GDM1 (cell line): ENCODE measurements around the gene CRMP1.

Experiments used
- DNase-seq: peaks from one replicate; lab custom pipeline; 2025; lab: John Stamatoyannopoulos, UW

The CRMP1 gene

DNA sequence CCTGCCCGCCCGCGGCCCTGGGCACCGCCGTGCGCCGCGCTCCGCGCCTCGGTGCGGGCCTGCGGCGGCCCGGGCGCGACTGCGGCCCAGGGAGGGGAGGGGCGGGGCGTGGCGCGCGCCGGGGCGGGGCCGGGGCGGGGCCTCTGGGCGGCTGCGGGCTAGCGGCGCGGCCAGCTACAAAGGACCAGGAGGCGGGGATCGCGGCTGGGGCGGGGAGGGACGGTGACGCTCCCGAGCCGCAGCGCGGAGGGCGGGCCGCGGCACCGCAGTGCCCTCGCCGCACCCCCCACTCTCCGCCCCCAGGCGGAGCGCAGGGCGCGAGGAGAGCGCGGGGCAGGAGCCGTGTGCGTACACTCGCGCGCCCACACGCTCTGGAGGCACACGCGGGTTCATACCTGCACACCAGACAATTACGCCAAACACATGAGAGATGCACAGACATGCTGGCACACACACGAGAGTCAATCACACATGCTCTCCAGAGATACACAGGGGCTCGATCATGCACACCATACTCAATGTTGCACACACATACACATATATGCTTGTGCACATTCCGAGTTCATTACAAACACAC, at the start of gene CRMP1:
Gene CRMP1, minus strand, starts transcription at position 83 of the 577 bp plus-strand sequence. CDS start 117 bp downstream, outside the sequence.
- no peak for DNase-seq

- DNase-seq: no peak
Observed at GRCh38 chr4:5941601-5942000, 48.7 kb upstream of the CRMP1 start.

DNA sequence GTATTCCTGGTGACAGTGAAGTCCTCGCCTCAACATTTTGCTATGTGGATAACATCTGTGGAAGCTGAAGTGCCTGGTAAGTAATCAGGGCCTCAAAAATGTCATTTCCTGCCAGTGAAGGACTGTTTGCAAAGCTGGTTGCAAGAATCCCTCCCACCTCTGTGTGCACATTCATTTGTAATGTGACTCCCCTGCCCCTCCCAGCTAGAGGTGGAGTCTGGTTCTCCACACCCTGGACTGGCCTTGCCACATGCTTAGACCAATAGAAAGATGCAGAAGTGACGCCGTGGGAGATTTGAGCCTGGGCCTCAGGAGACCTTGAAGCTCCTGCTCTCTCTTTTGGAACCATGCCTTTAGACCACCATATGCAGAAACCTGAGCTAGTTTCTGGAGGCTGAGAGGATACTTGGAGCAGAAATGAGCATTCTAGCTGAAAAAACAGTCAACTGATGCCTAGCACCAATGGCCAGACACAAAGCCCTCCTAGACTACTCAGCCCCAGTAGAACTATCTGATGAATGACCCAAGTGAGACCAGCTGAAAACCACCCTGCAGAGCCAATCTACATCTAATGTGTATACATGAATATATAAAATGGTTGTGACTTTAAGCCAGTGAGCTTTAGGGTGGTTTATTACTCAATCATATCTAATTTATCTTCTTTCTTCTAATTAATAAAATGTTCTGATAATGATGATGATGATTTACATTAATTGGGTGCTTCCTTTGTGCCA, 47.8 kb upstream of the CRMP1 start:
- no peak for DNase-seq

- no peak for DNase-seq
Observed at GRCh38 chr4:5933996-5934831, 41.3 kb upstream of the CRMP1 start.

GRCh38 chr4:5933116-5933515, 40.2 kb upstream of the CRMP1 start:
- no peak for DNase-seq

- DNase-seq: no peak
Observed at GRCh38 chr4:5932035-5932568, 39.2 kb upstream of the CRMP1 start.

GRCh38 chr4:5931526-5931925, 38.6 kb upstream of the CRMP1 start:
- no peak for DNase-seq

DNA sequence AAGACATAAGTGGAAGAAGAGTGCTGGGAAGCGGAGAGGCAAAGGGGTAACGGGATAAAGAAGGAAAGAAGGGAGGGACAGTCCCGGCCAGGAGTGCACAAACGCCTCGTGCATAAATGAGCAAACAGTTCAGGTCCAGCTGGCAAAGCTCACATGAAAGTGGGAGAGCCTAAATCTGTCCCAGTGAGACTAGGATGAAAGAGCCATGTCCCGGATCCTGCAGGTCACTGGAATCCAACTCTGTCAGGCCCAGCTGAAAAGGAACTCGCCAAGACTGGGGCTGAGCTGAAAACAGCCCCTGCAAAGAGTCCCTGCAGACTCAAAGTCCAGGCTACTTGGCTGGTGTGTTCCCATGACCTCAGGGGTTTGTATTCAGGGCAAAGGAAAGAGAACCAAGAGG, 38.0 kb upstream of the CRMP1 start:
- no peak for DNase-seq

DNA sequence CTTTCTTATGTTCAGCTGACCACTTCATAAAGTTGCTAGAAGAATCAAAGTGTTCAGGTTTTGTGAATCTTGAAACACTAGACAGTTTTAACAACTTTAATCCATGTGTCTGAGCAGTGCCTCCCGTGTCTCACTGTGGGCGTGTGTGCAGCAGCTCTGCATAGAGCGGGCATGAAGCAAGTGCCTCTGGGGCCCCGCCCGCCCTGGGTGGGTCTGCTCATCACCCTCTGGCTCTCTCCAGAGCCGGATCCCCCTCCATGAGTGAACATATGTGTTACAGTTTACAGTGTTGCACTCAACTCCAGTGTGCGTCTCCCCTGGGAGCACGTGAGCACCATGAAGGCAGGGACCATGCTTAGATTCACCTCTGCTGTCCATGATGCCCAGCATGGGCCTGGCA, 37.6 kb upstream of the CRMP1 start:
- no peak for DNase-seq

GRCh38 chr4:5928844-5929420, 36.0 kb upstream of the CRMP1 start:
- no peak for DNase-seq

DNA sequence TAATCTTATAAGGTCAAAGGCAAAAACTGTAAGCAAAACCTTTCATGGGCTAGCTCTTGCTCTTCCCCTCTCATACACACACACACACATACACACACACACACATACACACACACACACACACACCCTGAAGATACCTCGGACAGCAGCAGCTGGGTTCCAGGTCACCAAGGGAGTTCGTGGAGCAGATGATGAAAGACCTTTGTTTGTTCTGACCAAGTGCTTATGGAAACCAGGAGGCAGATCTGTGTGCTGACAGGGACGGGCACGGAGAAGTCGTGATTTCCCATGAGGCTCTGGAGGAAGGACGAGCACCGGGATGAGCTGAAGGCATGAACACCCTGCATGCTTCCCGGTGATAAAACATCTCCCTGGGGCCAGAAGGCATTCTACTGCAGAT, 35.4 kb upstream of the CRMP1 start:
- no peak for DNase-seq

DNA sequence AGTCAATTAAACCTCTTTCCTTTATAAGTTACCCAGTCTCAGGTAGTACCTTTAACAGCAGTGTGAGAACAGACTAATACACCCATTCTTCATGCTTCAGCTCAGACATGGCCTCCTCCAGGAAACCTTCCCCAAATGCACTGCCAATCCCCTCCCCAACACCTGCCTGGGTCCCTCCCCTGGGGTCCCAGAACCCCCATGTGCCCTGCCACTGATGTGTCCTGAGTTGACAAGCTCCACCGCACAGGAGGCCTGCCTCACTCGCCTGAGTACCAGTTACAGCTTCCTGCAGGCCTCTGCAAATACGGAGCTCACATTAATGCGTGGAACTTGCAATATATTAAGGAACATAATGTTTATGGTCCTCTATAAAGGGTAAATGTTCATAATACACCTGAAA, 34.9 kb upstream of the CRMP1 start:
- no peak for DNase-seq

DNA sequence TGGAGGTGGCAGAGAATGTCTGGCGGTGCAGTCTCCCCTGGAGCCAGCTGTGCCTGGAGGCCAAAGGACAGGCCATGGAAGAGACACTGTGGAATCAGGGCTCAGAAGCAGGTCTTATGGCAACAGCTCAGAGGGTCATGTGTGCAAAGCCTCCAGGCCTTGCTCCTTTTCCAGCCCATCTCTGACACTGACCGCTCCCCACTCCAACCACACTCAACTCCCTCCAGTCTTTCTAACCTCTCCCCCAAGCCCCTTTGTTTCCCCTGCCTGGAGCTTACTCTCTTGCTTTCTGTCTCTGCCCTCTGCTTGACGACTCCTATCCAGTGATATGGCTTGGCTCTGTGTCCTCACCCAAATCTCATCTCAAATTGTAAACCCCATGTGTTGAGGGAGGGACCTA, 34.2 kb upstream of the CRMP1 start:
- no peak for DNase-seq

DNA sequence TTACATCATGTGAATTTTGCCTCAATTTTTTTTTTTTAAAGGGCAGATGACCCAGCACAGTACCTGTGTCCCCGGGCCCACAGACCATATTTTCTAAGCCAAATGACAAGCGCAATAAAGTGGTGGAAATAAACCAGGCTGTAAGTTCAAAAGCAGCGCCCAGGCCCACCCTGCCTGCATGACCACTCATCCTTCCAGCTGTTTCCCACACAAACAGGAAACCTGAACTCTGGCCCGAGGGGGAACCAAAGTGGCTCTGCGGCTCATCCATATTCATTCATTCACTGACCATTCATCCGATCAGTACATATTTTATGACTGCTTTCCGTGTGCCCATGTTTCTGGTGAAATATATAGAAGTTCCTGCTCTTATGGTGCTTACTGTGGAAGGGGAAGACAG, 33.7 kb upstream of the CRMP1 start:
- no peak for DNase-seq

GRCh38 chr4:5925419-5926200, 32.7 kb upstream of the CRMP1 start:
- DNase-seq: no peak

- DNase-seq: no peak
Observed at GRCh38 chr4:5924461-5925125, 31.7 kb upstream of the CRMP1 start.

DNA sequence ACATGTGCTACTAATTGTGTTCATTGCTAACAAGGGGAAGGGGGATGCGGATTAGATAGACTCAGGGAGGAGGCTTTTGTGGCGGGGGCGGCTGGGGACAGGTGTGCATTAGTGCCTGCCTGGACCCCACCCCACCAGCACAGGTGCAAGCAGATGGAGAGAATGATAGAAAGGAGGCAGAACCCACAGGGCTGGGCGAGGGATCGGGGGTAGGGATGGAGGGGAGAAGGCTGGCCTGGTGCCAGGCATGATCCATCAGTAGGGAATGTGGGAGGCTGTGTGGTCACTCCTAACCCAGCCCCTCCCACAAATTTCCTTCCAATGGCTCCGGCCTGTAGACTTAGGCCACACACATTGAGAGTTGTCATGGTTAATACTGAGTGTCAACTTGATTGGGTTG, 30.5 kb upstream of the CRMP1 start:
- no peak for DNase-seq

DNA sequence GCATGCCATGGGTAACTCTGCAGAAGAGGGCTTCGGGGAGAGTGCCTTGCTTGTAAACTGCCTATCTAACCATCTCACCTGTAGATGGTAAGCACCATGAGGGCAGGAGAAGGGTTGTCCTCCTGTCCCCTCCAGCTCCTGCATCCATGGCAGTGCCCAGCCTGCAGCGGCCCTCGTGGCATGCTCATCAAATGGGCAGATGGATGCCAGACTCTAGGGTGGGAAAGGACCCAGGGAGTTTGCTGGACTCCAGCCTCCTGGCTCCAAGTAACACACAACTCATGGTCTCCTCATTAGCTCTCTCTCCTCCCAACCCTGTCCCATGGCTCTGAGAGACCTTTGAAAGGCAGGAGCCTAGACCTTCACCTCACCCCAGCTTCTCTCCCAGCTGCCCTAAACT, 29.7 kb upstream of the CRMP1 start:
- DNase-seq: no peak

- no peak for DNase-seq
Observed at GRCh38 chr4:5921981-5922380, 29.1 kb upstream of the CRMP1 start.

DNA sequence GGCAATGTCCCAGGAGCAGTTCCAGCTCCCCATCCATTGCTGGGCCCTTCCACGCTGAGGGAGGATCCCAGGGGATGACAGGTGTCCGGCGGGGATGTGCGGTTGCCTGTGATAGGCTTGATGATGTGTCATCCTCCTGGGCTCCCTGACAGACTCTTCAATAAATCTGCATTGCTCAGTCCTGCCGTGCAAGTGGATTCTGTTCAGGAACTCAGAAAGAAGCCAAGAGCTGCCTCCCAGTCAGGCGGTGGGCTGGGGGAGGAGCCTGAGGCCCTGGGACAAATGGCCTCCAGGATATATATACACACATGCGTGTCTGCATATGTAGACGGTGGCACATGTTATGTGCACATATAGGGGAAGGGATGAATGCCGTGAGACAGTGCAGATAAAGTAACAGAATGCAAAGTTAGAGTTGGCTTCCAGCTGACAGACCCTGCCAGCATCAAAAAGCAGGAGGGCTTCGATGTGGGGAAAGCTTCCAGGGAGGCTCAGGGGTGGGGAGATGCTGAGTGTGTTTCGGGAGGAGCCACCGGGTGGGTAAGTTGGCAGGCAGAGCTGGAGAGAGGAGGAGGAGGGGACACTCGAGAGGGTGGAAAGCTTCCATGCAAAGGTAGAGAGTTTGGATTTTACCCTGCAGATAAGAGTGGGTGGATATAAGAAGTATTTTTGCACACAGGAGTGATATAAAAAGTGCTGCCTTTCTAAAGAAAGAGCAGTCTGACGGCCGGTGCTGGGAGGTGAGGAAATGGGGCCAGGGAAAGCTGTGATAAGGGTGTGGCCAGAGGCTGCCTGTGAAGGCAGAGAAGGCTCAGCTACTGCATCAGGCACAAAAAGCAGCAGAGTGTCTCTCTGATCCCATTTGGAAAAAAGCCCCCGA, 28.5 kb upstream of the CRMP1 start:
- no peak for DNase-seq
